ENCODE data around the gene SND1.

Gene SND1

DNA sequence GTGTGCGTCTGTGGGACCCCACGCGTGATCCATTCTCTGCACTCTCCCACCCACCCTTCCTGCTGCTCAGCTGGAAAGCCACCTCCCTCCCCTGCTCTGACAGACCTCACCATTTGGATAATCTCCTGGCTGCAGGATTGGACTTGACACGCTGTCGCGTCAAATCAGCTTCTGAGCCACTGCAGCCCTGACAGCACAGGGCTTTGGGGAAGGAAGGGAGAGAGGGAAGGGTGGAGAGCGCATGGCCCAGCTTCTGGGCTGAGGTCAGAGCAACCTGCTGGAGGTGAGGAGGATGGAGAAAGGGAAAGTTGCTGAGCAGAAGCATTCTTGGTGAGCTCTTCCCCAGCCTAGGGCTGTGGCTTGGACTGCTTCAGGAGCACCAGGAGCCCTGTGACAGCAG is 428.2 kb downstream of the SND1 start:
- DNase-seq (ENCODE audit: low spot score) = no peak
- TF ChIP-seq, protein P1, sequence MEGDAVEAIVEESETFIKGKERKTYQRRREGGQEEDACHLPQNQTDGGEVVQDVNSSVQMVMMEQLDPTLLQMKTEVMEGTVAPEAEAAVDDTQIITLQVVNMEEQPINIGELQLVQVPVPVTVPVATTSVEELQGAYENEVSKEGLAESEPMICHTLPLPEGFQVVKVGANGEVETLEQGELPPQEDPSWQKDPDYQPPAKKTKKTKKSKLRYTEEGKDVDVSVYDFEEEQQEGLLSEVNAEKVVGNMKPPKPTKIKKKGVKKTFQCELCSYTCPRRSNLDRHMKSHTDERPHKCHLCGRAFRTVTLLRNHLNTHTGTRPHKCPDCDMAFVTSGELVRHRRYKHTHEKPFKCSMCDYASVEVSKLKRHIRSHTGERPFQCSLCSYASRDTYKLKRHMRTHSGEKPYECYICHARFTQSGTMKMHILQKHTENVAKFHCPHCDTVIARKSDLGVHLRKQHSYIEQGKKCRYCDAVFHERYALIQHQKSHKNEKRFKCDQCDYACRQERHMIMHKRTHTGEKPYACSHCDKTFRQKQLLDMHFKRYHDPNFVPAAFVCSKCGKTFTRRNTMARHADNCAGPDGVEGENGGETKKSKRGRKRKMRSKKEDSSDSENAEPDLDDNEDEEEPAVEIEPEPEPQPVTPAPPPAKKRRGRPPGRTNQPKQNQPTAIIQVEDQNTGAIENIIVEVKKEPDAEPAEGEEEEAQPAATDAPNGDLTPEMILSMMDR (IDR thresholded peaks at IDR 0.05; ENCODE audit: borderline replicate concordance, control extremely low read depth, extremely low read depth, insufficient read depth, missing control alignments) = no peak
- in situ Hi-C loops (cut with MboI; ENCODE audit: low sequenced_read_pairs, unreplicated experiment) = no loop called here

DNA sequence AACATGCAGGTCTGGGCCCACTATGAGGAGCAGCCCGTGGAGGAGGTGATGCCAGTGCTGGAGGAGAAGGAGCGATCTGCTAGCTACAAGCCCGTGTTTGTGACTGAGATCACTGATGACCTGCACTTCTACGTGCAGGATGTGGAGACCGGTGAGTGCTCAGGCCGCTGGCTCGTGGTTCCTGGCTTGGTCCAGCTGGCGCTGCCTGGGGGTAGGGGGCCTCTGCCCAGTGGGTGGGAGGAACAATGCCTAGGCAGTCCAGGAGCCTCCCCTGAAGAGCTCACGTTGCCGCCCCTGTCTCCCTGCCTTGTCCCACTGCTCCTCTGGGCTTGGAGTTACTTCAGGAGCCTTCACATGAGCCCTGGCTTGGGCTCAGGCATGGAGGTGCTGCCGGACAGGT is 429.4 kb downstream of the SND1 start:
- in situ Hi-C loops (cut with MboI; ENCODE audit: low sequenced_read_pairs, unreplicated experiment) = no loop called here
- no peak for DNase-seq (ENCODE audit: low spot score)
- TF ChIP-seq, protein P1 (IDR thresholded peaks at IDR 0.05; ENCODE audit: borderline replicate concordance, control extremely low read depth, extremely low read depth, insufficient read depth, missing control alignments) = no peak

DNA sequence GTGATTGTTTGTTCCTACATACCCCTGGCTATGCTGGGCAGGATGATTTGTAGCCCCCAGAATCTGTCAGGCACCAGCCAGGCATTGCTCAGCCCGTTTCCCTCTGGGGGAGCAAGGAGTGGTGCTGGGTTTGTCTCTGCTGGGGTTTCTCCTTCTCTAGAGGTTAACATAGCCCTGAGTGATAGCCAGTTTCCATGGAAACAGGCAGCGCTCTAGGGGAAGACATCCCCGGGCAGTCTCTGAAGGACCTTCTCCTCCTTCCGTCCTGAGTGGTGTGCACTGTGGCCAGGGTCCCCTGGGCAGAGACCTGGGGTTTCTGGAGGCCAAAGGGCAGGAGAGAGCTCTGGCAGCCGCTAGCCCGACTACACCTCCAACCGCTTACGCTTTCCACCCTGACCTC is 429.8 kb downstream of the SND1 start:
- no peak for DNase-seq (ENCODE audit: low spot score)
- in situ Hi-C loops (cut with MboI; ENCODE audit: low sequenced_read_pairs, unreplicated experiment) = no loop called here
- TF ChIP-seq, protein P1 (IDR thresholded peaks at IDR 0.05; ENCODE audit: borderline replicate concordance, control extremely low read depth, extremely low read depth, insufficient read depth, missing control alignments) = no peak

DNA sequence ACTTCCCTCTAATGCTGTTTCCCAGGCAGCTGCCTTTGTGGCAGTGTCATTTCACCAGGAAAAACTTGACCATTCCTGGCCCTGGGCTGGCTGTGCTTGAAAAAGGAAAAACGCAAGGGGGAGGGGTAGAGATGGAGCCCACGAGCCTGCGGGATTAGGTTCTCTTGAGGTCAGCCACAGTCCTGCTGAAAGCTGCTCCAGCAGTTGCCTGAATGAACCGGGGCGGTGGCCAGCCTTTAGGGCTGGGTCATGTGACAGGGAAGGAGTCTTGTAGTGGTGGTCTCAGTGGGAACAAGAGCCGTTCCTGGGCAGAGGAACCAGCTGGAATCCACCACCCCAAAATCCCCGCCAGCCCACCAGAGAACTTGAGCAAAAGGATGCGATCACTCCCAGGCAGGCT is 430.4 kb downstream of the SND1 start:
- in situ Hi-C loops (cut with MboI; ENCODE audit: low sequenced_read_pairs, unreplicated experiment) = no loop called here
- DNase-seq (ENCODE audit: low spot score) = no peak
- TF ChIP-seq, protein P1 (IDR thresholded peaks at IDR 0.05; ENCODE audit: borderline replicate concordance, control extremely low read depth, extremely low read depth, insufficient read depth, missing control alignments) = no peak

DNA sequence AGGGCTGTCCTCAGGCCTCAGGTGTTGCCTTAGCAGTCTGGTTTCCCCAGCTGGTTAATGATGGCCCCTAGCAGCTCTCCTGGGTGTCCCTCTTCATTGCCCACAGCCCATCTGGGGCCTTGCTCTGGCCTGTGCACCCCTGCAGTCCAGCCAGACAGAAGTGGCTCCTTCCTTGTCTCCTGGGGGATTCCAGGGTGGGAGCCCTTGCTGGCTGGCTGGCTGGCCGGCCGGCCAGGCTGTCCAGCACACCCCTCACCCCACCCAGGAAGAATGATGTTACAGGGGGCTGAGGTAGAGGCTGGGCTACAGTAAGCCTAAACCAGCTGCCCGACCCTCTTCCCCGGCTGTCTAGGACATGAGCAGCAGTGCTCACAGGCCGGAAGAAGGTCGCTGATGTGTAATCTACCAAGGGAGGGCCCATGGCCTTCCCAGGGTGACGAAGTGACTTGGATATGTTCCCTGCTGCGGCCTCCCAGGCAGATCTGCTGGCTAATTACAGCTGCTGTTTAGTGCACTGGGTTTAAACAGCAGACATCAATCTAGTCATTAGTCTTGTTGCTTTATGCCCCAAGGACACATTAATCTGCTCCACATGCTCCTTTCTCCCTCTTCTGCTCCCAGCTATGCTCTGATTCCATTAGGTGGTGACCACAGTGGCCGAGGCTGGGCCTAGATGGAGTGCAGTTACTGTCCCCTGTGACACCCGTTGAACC is 433.1 kb downstream of the SND1 start:
- in situ Hi-C loops (cut with MboI; ENCODE audit: low sequenced_read_pairs, unreplicated experiment) = no loop called here
- DNase-seq (ENCODE audit: low spot score) = no peak
- TF ChIP-seq, protein P1 (IDR thresholded peaks at IDR 0.05; ENCODE audit: borderline replicate concordance, control extremely low read depth, extremely low read depth, insufficient read depth, missing control alignments) = no peak

DNA sequence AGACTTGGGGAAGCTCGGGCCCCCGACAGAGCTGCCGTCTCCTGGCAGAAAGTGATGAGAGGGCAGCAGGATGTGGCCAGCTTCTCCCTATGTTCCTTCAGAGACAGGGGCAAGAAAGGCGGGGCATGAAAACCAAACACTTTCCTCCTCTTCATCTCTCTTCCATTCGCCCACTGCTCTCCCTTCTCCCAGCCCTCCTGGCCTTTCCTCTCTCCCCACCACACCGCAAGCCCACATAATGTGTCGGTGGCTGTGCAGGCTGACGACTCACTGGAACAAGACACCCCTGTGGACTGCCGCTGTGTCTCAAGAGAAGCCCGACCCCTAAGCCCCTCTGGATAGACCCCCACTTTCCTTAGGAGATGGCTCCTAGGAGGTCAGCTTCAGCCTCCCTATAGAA is 438.5 kb downstream of the SND1 start:
- TF ChIP-seq, protein P1 (IDR thresholded peaks at IDR 0.05; ENCODE audit: borderline replicate concordance, control extremely low read depth, extremely low read depth, insufficient read depth, missing control alignments) = no peak
- in situ Hi-C loops (cut with MboI; ENCODE audit: low sequenced_read_pairs, unreplicated experiment) = no loop called here
- no peak for DNase-seq (ENCODE audit: low spot score)

All from GM13976 (cell line).